PC-3 (cell line): ENCODE measurements around the gene SCIMP. TPM values are rescaled to one million over a fixed set of nuclear protein-coding genes. Genes with fewer than 3 reads are reported as not detected.

ENCODE experiments used
- ATAC-seq: fragments of 200-7000 bp; cut with Tn5 transposase; 2 replicates; pipeline ENCODE4 v1.9.1; 2020; ENCODE audit warnings: mild to moderate bottlenecking, moderate library complexity
- BruUV-seq: library from RNA; stranded (reverse); fragments of 400-500 nt; replicated peaks from 2 replicates; lab custom pipeline; 2021; lab: Mats Ljungman, UMichigan
- CTCF ChIA-PET: fragments of 300-600 bp; sonication (Branson Sonifier 250); formaldehyde crosslinking; loops from one replicate; lab custom pipeline; 2022; ENCODE audit warnings: antibody characterized with exemption; lab: Charles Lee
- POLR2A ChIA-PET: fragments of 300-600 bp; sonication (Branson Sonifier 250); formaldehyde crosslinking; loops from one replicate; lab custom pipeline; 2022; ENCODE audit warnings: antibody characterized with exemption; ENCODE audit not compliant: unreplicated experiment; lab: Charles Lee
- DNase-seq: peaks from one replicate; pipeline ENCODE4 v3.0.0-alpha.2; 2015
- H2AFZ ChIP-seq: fragments of 300-600 bp; sonication (generic); 2 replicates; pipeline ENCODE4 v1.6.0; 2016; ENCODE audit warnings: antibody characterized with exemption, low read length
- H3F3A ChIP-seq: fragments of 300-600 bp; sonication (generic); one replicate; pipeline ENCODE4 v1.6.0; 2017; ENCODE audit warnings: antibody characterized with exemption, low read length, control low read depth, mild to moderate bottlenecking; ENCODE audit not compliant: unreplicated experiment
- H3K27ac ChIP-seq: fragments of 300-600 bp; sonication (generic); 2 replicates; pipeline ENCODE4 v1.5.1; 2016; ENCODE audit warnings: mild to moderate bottlenecking, low read length
- H3K27me3 ChIP-seq: fragments of 300-600 bp; sonication (generic); 2 replicates; pipeline ENCODE4 v1.6.1; 2016; ENCODE audit warnings: low read length, mixed read lengths
- H3K36me3 ChIP-seq: fragments of 300-600 bp; sonication (generic); 2 replicates; pipeline ENCODE4 v1.6.1; 2016; ENCODE audit warnings: low read depth, mixed run types, low read length, mixed read lengths
- H3K4me1 ChIP-seq: fragments of 300-600 bp; sonication (generic); 2 replicates; pipeline ENCODE4 v1.5.1; 2016; ENCODE audit warnings: low read length; ENCODE audit not compliant: insufficient read depth
- H3K4me2 ChIP-seq: fragments of 300-600 bp; sonication (generic); 2 replicates; pipeline ENCODE4 v1.6.0; 2016; ENCODE audit warnings: low read length
- H3K4me3 ChIP-seq: fragments of 300-600 bp; sonication (generic); 2 replicates; pipeline ENCODE4 v1.5.1; 2016; ENCODE audit warnings: mild to moderate bottlenecking, low read length, mixed read lengths
- H3K79me2 ChIP-seq: fragments of 300-600 bp; sonication (generic); 2 replicates; pipeline ENCODE4 v1.6.1; 2017; ENCODE audit warnings: low read length, mixed read lengths
- H3K9ac ChIP-seq: fragments of 300-600 bp; sonication (generic); 2 replicates; pipeline ENCODE4 v1.6.0; 2016; ENCODE audit warnings: mild to moderate bottlenecking, low read length
- H3K9me2 ChIP-seq: fragments of 300-600 bp; sonication (generic); replicated peaks from 2 replicates; pipeline ENCODE4 v1.6.1; 2016; ENCODE audit warnings: mixed run types, low read length, mixed read lengths
- H3K9me3 ChIP-seq: fragments of 300-600 bp; sonication (generic); 2 replicates; pipeline ENCODE4 v1.6.1; 2016; ENCODE audit warnings: low read length, mixed read lengths
- H4K20me1 ChIP-seq: fragments of 300-600 bp; sonication (generic); 2 replicates; pipeline ENCODE4 v1.6.1; 2016; ENCODE audit warnings: low read length, mixed read lengths
- CTCF ChIP-seq: fragments of 300-600 bp; sonication (generic); conservative IDR thresholded peaks from 2 replicates; pipeline ENCODE4 v1.5.1; 2017; ENCODE audit warnings: antibody characterized with exemption, low read depth, mild to moderate bottlenecking, low read length
- EZH2 ChIP-seq: fragments of 300-600 bp; sonication (generic); IDR thresholded peaks from one replicate; pipeline ENCODE4 v1.6.1; 2017; ENCODE audit warnings: antibody characterized with exemption, mild to moderate bottlenecking, low read length; ENCODE audit not compliant: unreplicated experiment
- EZH2phosphoT487 ChIP-seq: fragments of 300-600 bp; sonication (generic); IDR thresholded peaks from 2 replicates; pipeline ENCODE4 v1.6.1; 2018; ENCODE audit warnings: mild to moderate bottlenecking, antibody characterized with exemption, low read length, borderline replicate concordance
- intact Hi-C: fragments of 100-400 bp; cut with micrococcal nuclease; formaldehyde crosslinking; loops from 2 replicates; pipeline ENCODE4 v1.9.0; 2023
- total RNA-seq: library from RNA; depleted of rRNA; stranded (reverse); fragments of >200 nt; gene quantifications from 2 replicates; pipeline ENCODE4 v1.2.3, GENCODE V29; 2014

SCIMP gene
- total RNA-seq, 1 experiment from 2014 or later, result not detected

- Histone ChIP-seq H3K79me2 (no peaks in the 10 kb centered on the region), H2AFZ (no peak overlapping the region), H3K36me3 (peaks cover 46% of the 10 kb centered on the region), H3K27ac (no peak overlapping the region), H3K9me2 (no peaks in the 10 kb centered on the region), H4K20me1 (no peaks in the 10 kb centered on the region), H3K9ac (no peak overlapping the region), H3K4me3 (no peak overlapping the region), H3K27me3 (no peaks in the 10 kb centered on the region), H3F3A (no peaks in the 10 kb centered on the region), H3K4me2 (no peak overlapping the region), H3K4me1 (no peaks in the 10 kb centered on the region), H3K9me3 (peaks cover 38% of the 10 kb centered on the region)
- ChIA-PET POLR2A (no interaction called here), CTCF (no interaction called here)
- DNase-seq, result no peak
- TF ChIP-seq CTCF (no peak), EZH2phosphoT487 (no peak), EZH2 (no peak)
- no TSS peak for BruUV-seq
- intact Hi-C loops, result no loop called here
- no peak for ATAC-seq
Measured at GRCh38 chr17:5183410-5183793, 51.3 kb downstream of the SCIMP start.

GRCh38 chr17:5182597-5183409 lies 51.9 kb downstream of the SCIMP start:
- H2AFZ ChIP-seq, result no peak overlapping the region
- H3K27me3 ChIP-seq, result no peaks in the 10 kb centered on the region
- H3K9me2 ChIP-seq, result no peaks in the 10 kb centered on the region
- H4K20me1 ChIP-seq, result no peaks in the 10 kb centered on the region
- POLR2A ChIA-PET, result no interaction called here
- TF ChIP-seq EZH2phosphoT487 (no peak), EZH2 (no peak), CTCF (no peak)
- CTCF ChIA-PET, result no interaction called here
- no peaks in the 10 kb centered on the region for H3K79me2 ChIP-seq
- H3K4me1 ChIP-seq, result no peaks in the 10 kb centered on the region
- DNase-seq (no peak), ATAC-seq (no peak)
- peaks cover 38% of the 10 kb centered on the region for H3K9me3 ChIP-seq
- BruUV-seq, result no TSS peak
- peaks cover 40% of the 10 kb centered on the region for H3K36me3 ChIP-seq
- no peak overlapping the region for H3K4me2 ChIP-seq
- intact Hi-C loops, result no loop called here
- H3K27ac ChIP-seq, result no peak overlapping the region
- H3F3A ChIP-seq, result no peaks in the 10 kb centered on the region
- no peak overlapping the region for H3K4me3 ChIP-seq
- no peak overlapping the region for H3K9ac ChIP-seq
